PFSK-1 (cell line): ENCODE data around the gene MPST.

ENCODE experiments used
- POLR2AphosphoS5 ChIP-seq: IDR thresholded peaks from 2 replicates; pipeline ENCODE4 v1.6.1; 2012; ENCODE audit warnings: low read depth, mild to moderate bottlenecking, control low read depth, low read length, moderate library complexity
- REST ChIP-seq, 2 experiments: IDR thresholded peaks; 2 replicates each; pipeline versions ENCODE4 v1.6.1 to v1.8.0; 2011 to 2012; ENCODE audit warnings: low read depth in 2 of 2, low read length in 2 of 2, control low read depth in 1 of 2, inconsistent platforms in 1 of 2, mild to moderate bottlenecking in 1 of 2, moderate library complexity in 1 of 2; ENCODE audit not compliant: insufficient read depth in 1 of 2
- SIN3A ChIP-seq: IDR thresholded peaks from 2 replicates; pipeline ENCODE4 v1.6.1; 2012; ENCODE audit warnings: mild to moderate bottlenecking, low read length, moderate library complexity, borderline replicate concordance; ENCODE audit not compliant: insufficient read depth
- TAF1 ChIP-seq: IDR thresholded peaks from 2 replicates; pipeline ENCODE4 v1.6.1; 2012; ENCODE audit warnings: low read length, control low read depth, borderline replicate concordance; ENCODE audit not compliant: insufficient read depth

- TF ChIP-seq TAF1 (no peak), REST (IDR thresholded peaks at IDR 0.05; ENCODE audit: insufficient read depth in 1 of 2, low read depth in 2 of 2, low read length in 2 of 2) (no peak), POLR2AphosphoS5 (no peak), SIN3A (no peak)
Observed at GRCh38 chr22:37061611-37062375, 42.3 kb downstream of the MPST start.
